ENCODE measurements around the gene ABCE1.

- TF ChIP-seq POLR2A (IDR thresholded peaks at IDR 0.05) (no peak), CTCF (IDR thresholded peaks at IDR 0.05) (no peak)
These were observed 5.4 kb downstream of the ABCE1 start for GRCh38 chr4:145103496-145103895.
